SIG-M5 treated with dmso at 0.1 percent for 504 hours (cell line): ENCODE data around the gene DCX.
"Not testable (repeated sequence)": the region's sequence is repeated elsewhere in the genome, so short reads cannot be mapped to it uniquely, and the experiment has no call there.

Source experiments
- DNase-seq: peaks from one replicate; lab custom pipeline; 2025; ENCODE audit not compliant: unreplicated experiment; lab: John Stamatoyannopoulos, UW

The DCX gene

DNA sequence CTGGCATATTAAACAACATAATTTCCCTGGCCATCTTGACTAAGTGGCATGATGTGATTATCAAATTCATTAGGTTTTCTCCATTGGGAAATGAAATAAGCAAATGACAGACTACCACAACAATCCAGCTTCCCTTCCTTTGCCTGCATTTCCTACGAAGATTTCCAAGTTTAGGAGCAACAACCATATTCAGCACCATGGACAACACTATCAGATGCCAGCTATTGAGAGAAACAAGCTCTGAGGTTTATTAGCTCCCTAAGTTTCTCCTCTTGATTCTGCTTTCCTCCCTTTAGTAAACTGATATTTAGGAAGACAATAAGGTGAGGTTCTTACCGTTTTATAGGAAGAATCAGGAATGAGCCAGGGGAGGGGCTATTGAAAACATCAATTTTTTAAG is 36.2 kb downstream of the DCX start:
- no peak for DNase-seq

DNA sequence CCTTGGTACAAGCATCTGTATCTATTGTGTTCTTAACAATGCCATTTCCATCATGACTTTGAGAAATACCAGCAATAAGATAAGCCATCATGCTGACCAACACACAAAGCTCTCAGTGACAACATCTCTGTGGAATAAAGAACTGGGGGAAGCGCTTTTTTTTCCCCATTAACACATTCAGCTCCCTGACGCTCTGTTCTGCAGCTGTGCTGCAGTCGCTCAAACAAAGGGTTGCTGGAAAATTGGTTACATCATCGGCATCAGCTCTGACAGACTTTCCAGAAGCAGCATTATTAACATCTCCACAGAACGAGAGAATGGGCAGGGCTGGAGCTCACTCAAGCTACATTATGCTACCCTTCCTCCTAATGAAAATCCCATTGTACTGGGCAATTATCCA is 39.9 kb downstream of the DCX start:
- no peak for DNase-seq

DNA sequence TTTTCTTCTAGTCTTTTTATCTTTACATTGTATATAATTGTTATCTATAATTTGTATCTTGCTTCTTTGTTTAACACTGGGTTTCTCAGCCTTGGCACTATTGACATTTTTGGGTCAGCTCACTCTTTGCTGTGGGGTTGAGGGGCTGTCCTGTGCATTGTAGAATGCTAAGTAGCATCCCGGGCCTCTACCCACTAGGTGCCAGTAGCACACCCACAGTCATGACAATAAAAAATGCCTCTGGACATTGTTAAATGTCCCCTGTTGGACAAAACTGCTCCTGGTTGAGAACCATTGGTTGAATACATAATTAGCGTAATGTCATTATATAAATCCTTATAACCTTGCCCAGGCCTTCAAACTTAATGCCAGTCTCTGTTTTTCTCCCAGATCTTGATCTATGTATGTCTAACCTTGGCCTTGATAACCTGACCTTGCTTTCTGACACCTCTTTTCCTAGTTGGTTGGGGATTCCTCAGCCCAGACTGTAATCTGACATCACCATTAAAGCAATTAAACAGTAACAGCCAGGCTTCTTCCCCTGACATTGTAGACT is 46.1 kb downstream of the DCX start:
- no peak for DNase-seq

DNA sequence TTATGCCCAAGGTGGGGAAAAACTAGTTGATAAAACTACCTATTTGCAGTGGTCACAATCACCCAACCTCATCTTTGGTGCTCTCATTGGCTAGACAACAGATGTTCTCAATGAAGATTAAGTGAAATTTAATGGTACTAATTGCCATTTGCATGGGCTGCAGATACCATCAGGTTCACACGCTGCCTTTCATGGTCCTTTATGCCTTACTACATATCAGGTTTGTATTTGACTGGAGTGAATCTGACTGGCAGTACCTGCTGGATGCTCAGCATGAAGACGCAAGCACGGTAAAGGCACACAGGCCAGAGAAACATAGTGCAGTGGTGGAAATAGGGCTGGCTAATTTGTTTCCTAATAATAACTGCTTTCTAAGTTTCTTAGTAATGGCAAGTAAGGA is 48.3 kb downstream of the DCX start:
- no peak for DNase-seq

DNA sequence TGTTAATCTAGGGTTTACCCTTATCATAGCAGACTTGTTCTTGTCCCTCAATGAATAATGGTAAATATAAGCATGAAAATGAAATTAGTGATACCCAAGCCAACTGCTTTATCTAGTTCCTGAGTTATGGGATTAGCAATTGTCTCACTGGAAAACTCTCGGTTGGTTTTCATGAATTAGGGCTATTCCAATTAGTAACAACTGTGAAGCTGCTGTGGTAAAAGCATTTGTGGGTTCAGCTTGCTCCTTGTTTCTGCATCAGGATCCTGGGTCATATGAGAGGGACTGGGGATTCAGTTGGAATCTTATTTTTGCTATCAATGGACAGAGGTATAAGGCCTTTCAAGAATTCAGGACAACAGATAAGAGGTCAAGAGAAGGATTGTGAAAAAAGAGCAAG is 50.2 kb downstream of the DCX start:
- DNase-seq, result no peak

DNA sequence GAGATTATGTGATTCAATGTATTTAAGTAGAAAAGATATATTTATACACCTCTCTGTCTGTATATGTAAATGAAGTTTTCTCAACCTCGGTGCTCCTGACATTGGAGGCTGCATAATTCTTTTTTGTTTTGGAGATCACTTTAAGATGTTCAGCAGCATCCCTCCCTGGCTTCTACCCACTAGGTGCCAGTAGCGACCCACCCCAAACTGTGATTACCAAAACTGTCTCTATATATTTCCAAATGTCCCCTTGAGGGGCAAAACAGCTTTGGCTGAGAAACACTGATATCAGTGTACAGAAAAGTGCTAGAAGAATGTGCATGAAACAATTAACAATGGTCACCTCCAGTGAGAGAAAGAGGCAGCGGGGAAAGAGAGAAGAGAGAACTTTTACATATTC is 51.2 kb downstream of the DCX start:
- no peak for DNase-seq

DNA sequence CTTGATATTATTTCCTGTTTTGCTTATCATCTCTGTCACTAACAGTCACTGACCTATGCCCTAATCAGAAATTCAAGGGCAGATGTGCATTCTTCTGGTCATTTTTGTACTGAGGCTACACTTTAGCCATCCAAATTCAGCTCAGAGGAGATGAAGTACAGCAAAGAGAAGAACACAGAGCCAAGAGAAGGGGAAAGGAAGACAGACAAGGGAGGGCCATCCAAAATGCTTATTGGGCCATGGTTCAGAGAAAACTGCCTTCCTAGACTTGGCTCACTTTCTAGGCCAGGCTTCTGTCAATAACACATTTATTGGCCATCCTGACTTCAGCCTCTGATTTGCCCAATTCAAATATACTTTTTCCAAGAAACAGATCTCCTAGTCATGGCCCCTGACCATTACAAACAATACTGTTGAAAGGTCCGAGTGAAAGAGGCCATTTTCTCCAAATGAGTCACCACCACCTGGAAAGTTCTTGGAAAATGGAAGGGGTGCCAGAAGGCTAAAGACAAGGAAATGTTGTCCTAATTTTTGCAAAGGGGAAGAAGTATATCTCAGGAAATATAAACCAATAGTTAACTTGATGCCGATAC is 56.4 kb downstream of the DCX start:
- no peak for DNase-seq

DNA sequence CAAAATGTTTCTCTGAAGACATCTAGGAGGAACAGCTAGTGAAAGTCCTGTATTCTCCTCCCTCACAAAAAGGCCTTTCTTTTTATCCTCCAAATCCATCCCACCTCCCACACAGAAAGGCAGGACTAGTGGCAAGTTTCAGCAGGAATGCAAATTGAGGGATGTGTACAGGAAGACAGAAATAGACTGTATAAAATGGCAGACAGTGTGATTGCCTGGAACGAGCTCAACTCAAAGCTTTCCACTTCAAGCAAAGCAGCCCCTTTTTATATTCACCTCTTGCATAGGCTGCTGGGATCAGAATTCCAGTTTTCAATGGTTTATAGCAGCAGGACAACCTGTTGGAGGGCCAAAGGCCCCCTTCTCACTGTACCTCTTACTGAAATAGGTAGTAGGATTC is 57.5 kb downstream of the DCX start:
- no peak for DNase-seq

DNA sequence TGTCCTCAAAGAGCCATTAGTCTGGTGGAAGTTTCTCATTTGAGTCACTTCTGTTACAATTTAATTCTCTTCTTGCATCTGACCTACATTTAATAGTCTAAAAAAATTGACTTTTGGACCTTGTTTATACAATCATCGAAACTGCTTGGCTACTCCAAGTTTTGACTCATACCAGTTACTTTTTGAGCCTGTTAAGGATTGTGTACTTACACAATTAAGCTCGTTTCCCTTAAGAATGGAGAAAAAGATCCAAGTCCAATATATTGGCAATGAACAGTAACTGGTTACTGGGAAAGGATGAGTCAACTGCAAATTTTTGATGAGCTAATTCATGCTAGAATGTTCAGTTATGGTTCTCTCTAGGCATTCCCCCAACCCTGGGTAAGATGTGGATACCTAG is 58.2 kb downstream of the DCX start:
- DNase-seq, result no peak

DNA sequence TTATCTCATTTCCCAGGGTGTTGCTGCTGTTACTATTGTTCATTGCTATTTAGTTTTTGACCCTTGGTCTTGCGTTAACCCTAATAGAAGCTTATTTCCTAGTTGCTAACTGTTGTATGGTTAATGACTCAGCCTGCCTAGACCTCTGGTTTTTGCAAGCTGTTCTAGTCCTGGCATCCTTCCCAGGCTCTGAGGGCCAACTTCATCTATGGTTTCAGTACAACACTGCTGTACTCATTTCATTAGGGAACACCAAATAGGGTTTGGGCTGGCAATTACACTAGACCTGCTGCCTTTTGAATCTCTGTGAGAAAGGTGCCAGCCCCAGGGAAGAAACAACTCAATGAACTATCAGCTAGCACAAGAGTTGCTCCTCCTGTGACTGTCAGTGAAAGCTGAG is 59.6 kb downstream of the DCX start:
- no peak for DNase-seq

DNA sequence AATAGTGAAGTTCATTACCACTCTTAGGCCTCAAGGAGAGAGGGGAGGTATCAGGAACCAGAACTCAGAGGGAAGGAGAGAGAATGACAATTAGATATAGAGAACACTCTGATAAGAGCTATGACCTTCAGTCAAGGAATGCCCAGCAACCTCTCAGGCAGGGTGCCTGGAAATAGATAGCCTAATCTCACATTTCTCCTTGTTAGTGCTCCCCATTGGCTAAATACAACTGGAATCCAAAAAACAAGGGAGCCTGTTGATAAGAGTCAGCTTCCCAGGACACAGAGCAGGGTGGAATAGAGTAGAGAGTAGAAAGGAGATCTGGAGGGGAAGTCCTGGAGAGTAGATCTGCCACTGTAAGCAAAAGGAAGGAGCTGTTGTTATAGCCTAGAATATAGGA is 62.1 kb downstream of the DCX start:
- no peak for DNase-seq

DNA sequence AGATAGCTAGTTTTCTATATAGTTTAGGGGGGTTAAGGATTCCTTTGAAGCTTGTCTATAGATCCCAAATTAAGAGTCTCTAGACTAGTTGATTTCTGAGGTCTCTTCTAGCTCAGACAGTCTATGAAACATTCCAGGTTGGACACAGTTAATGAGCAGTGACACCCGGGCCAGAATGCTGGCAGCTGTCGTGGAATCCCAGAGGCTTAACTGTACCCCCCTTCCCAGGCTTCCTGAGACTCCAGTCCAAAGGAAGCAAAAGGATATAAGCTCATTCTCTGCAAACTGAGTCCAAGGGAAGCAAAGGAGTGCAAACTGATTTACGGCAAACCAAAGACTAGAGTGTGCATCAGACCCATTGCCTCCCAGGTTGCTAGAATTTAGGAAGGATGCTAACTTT is 62.9 kb downstream of the DCX start:
- no peak for DNase-seq

DNA sequence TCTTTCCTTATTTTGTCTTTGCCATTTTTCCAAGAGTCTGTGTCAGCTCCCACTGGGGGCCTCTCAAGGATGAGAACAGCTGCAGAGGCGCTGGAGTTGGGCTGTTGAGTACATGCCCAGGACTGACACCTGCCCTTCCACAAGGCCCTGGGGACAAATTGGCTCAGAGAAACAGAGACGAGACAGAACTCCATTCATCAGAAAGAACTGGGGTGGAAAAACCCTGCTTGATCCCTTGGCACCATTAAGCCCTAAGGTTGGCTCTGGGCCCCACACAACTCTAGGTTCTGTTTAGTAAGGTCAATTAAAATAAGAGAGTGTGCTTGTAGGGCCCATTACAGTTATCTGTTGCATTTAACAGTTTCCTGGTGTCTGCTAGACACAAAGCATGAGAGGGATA is 63.6 kb downstream of the DCX start:
- no peak for DNase-seq

DNA sequence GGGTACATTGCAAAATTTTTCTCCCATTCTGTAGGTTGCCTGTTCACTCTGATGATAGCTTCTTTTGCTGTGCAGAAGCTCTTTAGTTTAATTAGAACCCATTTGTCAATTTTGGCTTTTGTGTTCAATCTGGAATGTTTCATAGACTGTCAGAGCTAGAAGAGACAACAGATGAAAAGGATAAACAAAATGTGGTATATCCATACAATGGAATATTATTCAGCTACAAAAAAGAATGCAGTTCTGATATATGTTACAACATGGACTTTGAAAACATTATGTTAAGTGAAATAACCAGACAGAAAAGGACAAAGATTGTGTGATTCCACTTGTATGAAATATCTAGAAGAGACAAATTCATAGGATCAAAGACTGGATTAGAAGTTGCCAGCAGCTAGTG is 65.8 kb downstream of the DCX start:
- DNase-seq, result not testable (repeated sequence)

DNA sequence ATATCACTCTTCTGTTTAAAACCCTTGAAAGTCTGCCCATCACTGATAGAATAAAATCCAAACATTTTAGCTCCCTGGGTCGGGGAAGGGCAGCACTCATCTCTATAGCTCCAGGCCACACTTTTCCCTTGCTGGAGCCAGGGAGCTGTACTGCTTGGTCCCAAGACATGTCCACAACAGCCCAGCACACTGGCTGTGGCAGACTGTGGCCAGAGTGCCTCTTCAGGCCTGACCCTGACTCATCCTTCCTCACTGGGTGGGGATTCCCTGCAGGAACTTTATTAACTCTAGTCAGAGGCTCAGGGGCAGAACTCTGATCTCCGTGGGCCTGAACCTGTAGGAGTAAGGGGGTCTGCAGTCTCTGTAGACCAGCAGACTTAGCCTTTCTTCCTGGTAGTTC is 71.9 kb downstream of the DCX start:
- DNase-seq, result no peak

DNA sequence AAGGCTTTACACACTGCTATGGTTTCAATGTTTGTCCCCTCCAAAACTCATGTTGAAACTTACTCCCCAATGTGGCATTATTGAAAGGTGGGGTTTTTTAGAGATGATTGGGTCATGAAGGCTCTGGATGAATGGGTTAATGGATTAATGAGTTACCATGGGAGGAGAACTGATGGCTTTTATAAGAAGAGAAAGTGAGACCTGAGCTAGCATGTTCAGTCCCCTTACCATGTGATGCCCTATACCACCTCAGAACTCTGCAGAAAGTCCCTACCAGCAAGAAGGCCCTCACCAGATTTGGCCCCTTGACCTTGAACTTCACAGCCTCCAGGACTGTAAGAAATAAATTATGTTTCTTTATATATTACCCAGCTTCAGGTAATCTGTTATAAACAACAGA is 72.8 kb downstream of the DCX start:
- no peak for DNase-seq

DNA sequence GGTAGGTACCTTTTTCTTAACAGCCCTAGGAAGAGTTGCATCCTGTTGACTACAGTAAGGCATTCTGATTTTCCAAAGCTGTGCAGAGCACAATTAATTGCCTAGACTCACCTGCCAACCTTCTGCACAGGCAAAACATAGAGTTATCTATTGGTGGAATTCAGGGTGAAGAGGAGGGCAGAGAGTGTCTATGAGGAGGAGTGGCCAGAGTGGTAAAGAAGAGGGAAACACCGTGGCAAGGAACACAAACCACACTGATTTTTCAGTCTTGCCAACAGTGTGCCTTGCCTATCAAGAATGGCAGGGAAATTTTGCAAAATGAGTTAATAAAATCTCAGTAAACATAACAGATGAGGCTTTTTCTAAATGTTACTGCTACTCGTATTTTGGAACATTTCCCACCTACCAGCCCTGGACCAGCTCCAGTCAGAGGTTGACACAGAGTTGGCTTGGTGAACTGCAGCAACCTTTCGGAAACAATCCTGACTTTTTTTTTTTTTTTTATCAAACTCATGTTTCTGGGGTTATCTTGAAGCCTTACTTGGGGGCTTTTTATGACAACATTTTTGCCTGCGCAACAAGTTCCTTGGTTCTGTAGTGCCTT is 73.8 kb downstream of the DCX start:
- no peak for DNase-seq

DNA sequence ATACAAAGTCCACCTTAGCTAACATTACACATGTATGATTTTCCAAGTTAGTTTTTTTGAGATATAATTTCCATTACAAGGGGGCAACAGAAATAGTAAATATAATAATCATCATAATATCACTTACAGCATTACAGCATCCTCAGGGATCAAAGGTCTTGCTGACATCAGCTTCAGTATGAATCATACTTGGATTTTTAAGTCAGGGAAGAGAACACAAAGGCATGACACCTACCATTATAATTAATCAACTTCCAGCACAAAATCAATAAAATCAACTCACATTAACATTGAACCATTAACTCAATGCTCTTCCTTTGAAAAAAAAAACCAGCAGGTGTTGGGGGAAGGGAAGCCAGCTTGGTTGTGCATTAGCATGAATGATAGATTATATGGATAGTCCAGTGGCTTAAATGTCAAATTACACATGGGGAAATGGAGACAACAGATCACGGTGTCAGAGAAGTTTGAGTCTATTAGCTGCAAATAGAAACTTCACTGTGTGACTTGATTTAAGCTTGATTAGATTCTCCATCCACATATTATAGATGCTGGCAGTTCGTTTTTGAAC is 74.8 kb downstream of the DCX start:
- no peak for DNase-seq

DNA sequence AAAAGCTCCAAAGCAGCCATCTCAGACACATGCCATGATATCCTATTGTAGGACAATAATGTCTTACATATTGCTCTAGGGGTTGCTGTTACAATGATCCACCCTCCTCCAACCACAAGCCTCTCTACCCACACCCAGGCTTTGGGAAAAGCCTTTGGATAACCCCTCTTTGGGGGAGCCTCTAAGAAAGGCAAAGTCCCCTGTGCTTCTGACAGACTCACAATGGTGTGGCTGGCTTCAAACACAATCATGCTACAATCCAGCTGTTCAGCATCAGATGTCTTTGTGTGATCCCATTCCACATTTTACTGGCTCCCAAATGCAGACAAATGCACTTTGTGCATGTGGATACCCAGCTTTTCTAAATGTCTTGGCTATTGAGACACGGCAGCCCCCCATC is 75.9 kb downstream of the DCX start:
- no peak for DNase-seq

DNA sequence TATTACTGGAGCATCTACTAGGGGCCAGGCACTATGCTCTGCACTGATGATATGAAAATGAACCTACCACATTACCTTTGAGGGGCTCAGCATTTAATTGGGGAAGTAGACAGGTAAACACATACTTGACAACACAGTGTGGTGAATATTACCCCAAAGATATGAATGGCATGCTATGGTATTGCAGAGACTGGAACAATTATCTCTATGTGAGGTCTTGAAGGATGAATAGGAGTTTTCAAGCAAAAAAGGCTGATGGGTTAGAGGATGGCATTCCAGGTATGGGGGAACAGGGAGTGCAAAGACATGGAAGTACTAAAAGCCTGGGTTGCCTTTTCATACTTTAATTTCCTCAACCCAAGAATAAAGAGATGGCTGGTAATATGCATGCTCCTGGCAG is 82.6 kb downstream of the DCX start:
- DNase-seq, result no peak

DNA sequence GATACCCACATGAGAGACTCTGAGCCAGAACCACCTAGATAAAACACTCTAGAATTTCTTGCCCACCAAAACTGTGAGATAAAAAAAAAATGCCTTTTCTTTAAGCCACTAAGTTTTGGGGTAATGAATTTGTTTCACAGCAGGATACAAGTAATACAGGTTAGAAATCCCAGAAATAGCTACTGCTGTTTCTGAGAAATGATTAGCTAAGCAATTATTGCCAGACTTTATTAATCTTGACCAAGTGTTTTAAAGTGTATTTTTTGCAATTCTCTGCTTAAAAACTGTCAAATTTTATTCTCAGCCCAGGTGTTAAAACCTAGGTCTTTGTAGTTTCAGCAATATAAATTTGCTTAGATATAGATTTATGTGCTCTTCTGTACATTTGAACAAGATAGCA is 83.1 kb downstream of the DCX start:
- DNase-seq, result no peak

DNA sequence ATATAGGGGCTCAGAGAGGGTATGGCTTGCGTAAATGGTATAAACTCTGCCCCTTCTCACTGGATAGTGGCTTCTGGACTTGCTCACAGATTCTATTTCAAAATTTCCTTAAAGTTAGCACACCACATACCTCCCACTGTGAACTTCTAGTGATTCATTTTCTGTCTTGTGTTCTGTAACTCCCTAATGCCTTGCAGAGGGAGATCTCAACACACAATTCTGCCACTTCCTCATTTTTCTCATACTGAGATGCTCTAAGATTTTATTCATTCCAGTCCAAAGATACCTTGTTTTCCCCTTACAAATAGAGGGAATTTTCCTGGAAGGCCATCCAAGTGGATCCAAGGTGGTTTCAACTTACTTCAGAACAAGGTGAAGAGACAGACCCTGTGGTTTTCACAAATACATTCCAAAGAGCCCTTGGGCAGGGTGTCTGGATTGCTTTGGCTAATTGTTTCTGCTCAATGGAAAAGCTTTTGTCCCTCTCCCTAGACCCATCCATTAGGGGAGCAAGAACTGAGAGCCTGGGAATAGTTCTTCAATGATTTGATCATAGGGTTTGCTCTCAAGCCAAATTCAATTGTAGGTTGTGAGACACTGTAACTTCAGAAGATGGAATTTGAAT is 89.6 kb downstream of the DCX start:
- DNase-seq, result peak; percentile 24
